IPS-NIHi11 (cell line): ENCODE results near the gene PRR5L.

Experiments
- DNase-seq: peaks from one replicate; pipeline ENCODE4 v3.0.0; 2012; ENCODE audit warnings: mixed read lengths, low spot score

PRR5L gene

DNA sequence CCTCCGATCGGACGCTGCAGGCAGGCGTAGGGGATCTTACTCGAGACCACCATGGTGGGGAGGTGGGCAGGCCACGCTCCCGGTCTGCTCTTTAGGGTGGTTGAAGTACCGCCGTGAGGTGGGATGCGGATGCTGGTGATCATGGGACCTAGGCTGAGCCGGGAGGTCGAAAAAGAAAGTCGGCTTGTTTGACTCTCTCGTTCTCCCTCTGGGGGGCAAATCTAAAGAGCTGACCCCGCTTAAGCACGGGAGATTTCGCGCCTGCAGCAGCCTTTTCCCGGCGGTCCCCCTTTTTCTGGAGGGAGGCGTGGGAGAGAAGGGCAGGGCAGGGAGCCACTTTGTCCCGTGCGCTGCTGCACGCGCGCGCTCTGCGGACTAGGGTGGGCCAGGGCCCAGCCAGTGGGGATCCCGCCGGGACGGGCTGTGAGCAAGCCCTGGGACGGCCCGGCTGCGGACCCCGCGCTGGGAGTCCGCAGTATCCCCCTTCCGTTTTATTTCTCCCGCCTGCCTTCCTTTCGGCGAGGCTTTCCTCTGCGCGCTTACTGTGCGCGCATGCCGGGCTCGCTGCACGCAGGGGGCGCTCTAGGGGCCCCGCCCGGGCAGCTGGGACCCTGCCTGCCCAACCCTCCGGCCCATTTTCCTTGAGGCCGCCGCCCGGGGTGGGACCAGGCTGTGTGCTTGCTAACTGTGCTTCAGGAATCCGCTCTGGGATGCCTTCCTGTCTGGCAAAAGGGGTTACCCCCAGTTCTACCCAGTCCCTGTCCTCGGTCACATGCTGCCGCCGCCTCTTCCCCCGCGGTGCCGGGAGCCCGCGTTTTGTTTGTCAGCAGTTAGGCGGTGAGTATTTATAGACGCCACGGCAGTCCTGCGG lies 81.0 kb downstream of the PRR5L start:
- peak; percentile 83 for DNase-seq

DNA sequence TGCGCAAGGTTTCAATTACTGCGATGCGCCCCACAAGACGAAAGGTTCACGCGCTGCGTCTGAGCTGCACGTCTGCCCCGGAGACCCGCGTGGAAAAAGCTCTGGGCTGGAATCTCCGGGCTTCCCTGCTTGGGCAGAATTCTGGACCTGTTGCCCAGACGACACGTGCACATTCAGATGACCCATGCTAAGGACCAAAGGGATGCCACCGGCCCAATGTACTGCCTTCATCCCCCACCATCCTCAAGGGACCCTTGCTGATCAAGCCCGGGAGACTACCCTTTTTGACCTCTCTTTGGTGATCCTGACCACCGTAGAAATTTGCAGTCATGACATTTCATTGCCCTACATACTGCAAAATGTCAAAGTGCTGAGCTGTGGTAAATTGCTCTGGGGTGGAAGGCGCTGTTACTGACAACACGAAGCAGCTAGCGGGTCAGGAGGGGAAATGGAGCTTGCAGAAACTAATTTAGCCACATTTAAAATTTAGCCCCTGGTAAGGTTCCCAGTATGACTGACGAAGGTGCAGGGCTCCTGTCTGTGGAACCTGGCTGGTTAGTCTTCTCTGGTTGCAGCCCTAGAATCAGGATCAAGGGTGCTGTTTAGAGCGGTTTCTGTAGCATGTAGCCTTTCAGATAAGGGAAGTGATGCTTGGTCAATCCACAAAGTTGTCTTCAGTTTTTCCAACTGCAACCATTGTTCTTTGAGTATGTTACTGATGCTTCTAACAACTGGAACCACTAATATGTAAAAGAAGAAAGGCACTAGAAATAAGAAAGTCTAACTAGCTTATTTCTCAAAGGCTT lies 81.9 kb downstream of the PRR5L start:
- DNase-seq, result no peak

DNA sequence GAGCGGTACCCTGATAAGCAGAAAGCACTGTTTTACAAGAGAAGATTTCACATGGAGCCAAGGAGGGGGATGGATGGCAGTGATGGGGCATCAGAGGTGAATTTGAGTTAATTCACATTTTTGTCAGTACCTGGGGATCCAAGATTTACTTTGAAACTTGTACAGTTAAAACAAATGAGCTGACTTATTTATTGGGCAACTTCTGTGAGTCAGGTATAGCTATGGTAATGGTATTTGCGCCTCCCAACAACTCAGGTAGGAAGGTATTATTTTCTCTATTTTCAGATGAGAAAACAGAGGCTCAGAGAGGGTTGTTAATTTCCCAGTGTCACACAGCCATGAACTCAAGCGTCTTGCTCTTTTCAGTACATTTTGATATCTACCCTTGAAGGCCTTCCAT lies 83.6 kb downstream of the PRR5L start:
- no peak for DNase-seq

DNA sequence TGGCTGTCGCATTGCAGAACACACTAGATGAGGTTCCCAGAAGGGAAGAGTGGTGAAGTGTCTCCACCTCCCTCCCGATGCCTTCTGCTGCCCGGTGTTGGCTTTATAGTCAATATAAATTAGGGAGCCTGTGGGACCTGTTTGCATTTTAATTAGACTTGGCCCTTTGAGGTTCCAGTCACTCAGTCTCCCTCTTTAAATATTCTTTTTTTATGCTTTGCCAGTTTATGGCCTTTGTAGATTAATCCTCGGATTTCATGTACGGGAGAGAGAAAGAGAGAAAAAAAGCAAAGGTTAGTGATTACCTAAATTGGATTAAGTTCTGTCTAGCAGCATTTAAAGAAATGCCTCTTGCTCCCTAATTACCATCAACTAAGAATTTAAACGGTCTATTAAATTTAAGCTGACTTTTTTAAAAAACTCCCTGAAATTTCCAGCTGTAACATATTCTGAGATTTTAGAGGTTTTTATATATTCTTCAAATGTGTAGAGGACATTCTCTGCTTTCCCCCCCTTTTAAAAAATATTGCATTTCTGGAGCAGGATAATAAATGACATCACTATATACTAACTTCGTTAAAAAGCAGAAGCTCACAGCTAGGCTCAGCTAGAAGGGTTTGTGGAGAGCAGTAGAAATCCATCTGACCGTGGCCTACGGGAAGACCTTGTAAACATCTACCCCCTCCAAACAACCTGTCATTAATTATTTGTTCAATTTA lies 84.4 kb downstream of the PRR5L start:
- no peak for DNase-seq

DNA sequence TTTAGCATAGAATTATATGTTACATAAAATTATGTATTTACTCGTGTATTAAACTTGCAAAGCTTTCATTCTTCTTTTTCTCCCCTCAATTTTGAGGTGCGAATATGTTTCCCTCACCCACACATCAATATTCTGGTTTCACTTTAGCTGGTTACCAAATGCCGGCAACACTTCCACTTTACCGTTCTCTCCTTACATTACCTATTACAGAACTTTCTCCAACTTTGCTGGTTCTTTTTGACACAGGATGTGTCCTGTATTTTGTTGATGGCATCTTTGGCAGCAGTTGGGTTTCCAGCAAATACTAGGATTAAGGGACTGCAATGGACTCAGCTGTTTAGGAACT lies 84.9 kb downstream of the PRR5L start:
- no peak for DNase-seq

DNA sequence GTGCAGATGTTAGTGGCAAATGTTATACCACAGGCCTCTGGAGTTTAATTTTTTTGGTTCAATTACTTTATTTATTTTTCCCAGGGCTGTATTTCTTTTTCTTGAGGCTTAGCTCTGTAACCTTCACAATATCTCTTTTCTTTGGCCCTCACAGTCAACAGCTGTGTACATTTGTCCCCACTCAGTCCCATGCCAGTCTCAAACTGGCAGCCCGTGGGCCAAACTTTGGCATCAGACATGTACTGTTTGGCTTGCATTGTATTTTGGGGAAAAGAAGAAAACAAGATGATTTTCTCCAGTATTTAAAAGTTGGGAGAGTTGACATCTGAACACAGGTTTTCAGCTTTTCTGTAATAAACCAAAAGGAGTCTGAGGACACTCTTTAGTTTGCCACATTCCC lies 87.1 kb downstream of the PRR5L start:
- DNase-seq, result no peak

DNA sequence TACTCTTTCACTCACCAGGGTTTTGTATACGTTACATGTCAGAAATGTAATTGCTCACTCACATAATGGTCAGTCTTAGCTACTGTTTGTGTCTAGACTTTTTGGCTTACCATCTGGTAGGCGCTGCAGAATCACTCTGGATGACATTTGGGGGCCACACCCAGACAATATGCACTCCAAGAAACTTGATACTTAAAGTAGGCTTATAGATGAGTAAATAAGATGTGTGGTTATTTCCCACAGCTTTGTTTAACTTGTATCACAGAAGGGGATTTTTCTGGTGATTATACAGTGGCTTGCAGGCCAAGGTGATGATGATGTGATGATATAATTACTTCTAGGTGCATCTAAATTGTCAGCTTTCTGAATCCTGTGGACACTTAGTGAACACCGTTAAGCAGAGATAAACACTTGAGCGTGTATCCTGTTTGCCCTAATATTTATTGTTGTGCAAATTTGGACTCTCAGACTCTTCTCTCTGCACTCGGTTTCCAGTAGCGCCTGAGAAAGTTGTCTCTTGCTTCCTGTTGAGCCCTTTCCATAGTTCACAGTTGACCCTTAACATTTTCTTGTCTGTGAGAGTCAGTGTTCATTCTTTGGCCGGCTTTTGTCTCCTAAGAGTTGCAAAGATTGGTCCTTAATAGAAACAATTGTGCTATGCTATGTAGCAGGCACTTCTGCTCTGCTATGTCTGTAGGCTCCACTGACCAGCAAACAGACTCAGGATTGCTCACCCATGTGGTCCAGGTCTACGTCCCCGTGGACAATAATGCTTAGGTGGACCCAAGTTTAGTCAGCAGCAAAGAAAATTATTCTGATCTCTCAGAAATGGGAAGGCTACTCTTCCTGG lies 89.3 kb downstream of the PRR5L start:
- DNase-seq, result no peak

DNA sequence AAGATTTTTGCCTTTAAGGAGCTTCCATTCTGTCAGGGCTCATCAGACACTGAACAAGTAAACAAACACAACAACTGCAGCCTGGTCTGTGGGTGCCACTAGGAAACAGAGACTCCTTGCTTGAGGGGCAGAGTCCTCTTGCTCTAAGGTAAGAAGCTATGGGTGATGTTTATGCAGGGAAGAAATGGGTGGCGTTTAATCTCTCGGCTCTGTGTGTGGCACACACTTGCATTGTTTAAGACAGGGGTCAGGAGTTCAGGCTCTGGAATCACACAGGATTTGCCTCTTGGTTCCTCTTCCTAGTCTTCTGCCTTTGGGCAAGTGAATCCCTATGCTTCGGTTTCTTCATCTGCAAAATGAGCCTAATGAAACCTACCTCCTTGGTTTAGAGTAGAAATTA lies 90.3 kb downstream of the PRR5L start:
- no peak for DNase-seq

DNA sequence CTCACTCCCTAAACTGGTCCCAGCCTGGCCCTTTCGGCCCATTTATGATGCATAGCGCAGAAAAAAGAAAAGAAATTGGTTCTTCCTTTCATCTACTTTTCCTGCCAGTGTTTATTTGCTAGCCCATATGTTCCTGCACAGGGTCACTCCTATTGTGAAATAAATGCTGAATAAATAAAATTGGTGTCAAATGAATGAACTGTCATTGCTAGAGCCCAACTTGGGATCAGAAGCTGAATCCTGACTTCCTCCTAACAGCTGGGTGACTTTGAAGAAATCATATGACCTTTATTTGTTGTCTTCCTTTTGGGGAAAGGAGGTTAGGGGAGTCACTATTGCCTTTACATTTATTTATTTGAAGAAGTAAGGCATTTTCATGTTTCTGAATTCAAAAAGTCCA lies 92.0 kb downstream of the PRR5L start:
- DNase-seq, result no peak

DNA sequence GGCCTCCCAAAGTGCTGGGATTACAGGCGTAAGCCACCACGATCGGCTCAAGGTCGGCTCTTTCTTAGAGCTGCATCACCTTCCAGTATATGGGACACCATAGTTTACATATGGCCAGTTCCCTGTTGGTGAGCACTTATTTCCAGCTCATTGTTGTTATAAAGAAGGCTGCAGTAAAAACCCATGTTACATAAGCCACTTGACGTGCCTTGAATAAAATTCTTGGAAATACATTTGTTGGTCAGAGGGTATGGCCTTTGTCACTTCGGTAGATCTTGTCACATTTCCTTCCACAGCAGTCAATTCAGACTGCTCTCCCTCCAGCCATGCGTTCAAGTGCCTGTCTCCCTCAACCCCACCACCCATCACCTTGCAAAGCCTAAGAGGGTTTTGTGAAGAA lies 92.9 kb downstream of the PRR5L start:
- DNase-seq, result no peak

DNA sequence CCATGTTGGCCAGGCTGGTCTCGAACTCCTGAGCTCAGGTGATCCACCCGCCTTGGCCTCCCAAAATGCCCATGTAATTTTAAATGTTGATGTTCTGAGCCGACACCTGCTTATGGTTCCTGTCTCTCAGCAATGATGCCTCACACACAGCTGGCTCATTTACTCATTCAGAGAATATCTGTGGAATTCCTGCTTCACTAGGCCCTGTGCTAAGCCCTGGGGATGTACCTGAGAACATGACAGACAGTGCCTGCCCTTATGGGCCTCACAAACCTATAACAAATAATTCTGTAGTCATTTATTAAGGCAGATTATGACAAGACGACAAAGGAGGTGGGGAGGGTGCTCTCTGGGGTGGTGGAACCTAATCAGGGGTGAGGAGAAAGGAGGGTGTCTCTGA lies 93.7 kb downstream of the PRR5L start:
- DNase-seq, result no peak

DNA sequence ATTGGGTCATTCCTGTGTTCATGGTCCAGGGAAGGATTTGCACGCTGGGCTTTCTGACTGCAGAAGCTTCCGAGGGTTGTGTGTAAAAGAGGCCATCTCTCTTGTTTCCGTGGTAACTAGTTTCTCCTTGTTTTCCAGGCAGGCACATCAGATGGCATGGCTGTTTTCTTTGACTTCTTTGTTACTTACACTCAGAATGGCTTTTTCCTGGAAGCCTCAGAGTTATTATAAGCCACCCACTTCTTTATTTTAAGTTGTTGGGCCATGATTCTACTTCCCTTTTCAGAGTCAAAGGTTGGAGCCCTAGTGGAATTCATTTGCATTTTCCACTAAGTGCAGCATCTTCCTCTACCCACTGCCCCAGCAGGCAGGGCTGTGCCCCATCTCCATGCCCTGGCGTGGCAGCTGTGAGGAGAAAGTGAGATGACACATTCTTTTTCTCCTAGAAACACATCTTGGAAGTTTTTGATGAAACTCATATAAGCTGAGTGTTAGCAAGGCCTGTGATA lies 94.9 kb downstream of the PRR5L start:
- no peak for DNase-seq

DNA sequence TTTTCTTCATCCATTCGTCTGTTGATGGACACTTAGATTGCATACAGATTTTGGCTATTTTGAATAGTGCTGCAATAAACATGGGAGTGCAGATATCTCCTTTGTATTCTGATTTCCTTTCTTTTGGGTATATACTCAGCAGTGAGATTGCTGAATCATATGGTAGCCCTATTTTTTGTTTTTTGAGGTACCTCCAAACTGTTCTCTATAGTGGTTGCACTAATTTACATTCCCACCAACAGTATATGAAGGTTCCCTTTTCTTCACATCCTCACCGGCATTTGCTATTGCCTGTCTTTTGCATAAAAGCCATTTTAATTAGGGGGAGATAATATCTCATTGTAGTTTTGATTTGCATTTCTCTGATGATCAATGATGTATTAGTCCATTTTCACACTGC lies 96.1 kb downstream of the PRR5L start:
- DNase-seq, result no peak

DNA sequence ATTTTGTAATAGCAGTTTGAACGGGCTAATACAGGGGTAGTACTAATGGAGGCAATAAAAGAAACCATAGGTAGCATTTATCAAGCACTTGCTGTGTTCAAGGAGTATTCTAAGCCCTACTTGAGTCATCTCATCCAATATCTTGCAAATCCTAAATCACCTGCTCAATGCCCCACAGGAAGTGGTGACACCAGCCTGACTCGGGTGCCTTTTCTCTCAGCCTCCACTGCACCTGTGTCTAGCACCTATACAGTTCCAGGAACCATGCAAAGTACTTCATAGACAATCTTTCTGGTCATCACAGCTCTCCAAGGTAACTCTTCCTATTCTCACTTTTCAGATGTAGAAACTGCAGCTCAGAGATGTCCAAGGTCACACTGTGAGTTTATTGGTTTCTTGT lies 98.0 kb downstream of the PRR5L start:
- no peak for DNase-seq

DNA sequence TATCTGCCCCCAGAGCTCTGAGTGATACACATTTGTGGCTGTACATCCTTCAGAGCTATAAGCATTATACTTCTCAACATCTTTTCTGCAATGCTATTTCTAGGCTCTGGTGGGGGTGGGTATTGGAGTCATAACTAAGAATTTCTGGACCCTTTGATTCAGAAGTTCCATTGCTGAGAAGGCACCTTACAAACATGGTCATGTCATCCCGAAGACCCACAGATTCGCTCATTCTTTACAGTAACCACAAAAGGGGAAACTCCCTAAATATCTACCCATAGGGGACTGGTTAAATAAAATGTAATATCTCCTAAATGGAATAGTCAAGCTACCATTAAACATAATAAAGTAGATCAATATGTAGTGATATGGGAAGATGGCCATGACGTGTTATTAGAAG lies 98.8 kb downstream of the PRR5L start:
- DNase-seq, result no peak

DNA sequence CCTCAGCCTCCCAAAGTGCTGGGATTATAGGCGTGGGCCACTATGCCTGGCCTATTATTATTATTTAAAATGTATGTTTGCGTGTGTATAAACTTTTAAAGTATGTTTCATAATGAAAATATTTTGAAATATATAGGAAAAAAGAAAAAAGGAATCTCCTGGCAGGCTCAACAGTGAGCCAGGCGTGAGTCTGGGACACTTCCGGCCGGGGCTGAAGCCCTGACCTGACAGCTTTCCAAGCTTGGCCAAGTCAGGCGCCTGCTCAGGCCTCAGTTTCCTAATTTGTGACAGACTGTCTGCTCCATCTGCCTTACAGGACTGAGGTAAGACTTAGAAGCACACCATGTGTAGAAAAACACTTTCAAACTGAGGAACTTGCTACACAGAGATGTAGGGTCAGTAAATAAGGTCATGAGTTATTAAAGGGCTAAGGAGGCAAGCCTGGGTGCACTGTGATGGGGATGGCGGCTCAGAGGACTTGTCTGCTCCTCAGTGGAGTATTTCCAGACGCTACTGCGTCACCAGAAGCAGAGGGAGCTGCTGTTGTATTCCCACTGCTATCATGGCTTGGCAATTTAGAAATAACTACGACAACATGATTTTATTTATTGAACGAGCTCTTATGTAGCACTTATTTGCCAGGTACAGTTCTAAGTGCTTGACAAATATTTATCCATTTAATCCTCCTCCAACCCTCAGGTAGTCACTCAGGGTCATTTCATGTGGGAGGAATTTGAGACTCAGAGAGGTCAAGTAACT lies 100.1 kb downstream of the PRR5L start:
- no peak for DNase-seq

DNA sequence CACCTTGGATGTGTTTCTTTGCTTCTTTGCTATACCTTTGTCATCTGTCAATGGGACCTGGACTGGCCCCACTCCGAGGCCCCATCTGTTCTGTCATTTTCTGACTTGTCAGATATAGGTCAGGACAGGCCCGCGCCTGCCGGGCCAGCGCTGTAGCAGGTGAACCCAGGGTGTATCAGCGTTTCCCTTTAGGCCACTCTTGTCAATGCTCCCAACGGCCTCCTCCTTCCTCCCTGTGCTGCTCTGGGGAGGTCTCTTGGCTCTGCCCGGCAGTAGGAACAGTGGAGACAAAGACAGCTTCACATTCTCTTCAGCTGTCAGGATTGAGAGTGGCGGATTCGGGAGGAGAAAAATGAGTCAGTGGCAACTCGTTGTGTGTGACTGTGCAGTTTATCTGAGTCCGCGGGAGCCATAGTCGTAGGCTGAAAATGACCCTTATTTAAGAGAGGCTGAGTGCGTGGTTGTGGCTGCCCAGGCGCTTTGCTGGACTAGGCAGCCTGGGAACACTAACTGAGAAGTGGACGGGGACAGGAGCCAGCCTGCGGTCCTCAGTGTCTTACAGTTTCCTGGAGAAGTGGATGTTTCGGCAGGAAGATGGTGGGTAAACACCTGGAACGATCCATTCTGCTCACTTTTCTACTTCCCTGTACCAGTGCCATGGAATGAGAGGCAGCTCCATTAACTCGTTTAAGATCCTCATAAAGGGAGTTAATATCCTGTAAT lies 102.3 kb downstream of the PRR5L start:
- no peak for DNase-seq

DNA sequence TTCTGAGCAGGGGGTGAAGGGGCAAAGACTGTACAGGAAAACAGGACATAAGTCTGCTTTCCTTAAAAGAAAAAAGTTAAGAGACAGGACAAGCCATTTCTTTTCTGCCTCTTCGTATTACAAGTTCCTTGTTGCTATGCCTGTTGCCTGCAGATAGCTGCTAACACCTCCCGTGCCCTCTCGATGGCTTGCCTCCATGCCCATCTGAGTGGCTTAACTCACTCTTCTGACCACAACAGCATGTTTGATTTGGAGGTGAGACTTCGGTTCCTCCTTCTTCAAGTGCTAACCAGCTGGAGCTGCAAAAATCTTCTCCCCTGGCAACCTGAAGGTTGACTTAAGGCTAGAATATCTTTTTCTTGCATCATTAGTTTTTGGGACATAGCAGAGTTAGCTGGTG lies 103.1 kb downstream of the PRR5L start:
- no peak for DNase-seq

DNA sequence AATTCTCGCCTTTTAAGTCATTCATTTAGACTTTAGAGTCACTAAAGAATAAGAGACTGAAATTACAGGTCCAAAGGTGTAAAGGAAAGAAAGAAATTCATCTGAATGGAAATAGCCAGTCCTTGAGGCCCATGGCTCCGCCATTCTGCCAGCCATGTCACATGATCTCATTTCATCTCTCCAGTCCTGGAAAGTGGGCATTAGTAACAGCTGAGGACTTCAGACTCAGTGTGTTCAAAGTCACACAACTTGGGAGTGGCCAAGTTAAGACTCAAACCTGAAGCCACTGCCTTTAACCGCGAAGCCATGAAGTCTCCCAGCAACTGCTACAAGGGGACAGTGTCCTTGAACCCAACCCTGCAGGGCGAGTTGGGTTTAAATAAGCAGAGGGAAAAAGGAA lies 103.7 kb downstream of the PRR5L start:
- DNase-seq, result no peak

DNA sequence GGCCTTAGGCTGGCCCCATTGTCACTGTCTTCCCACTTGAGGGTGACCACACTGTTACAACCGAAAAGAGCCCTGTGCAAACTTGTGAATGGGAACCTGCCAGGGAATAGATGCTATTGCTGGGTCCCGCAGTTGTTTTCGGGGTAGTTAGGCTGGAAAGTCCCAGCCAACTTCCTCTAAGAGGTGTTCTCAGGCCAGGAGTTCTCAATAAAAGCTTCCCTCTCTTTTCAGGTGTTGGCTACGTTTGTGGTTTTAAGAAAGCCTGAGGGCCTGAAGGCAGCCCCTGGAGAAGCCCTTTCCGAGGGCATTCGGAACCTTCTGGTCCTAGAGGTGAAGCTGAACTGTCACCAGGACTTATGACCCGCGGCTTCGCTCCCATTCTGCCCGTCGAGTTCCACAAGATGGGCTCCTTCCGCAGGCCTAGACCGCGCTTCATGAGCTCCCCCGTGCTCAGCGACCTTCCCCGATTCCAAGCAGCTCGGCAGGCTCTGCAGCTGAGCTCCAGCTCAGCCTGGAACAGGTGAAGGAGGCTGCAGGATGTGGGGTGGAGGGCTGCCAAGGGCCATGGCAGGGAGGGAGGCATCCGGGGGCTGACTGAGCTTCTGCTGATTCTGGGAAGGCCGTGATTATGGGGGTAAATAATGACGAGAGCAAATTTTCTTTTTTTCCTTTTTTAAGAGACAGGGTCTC lies 104.8 kb downstream of the PRR5L start:
- no peak for DNase-seq
